B cell (primary cell): ENCODE results near the gene CILP.

Experiments used
- EZH2 ChIP-seq: IDR thresholded peaks from 2 replicates; pipeline ENCODE4 v1.6.1; 2012; ENCODE audit warnings: borderline replicate concordance, low read depth, mild to moderate bottlenecking, moderate library complexity, low read length; ENCODE audit not compliant: insufficient read depth, poor library complexity, severe bottlenecking
- TF ChIP-seq, protein P1 (sequence below): fragments of 200-600 bp; IDR thresholded peaks from one replicate; pipeline ENCODE4 v1.8.0; 2022; ENCODE audit warnings: antibody characterized with exemption, mild to moderate bottlenecking

DNA sequence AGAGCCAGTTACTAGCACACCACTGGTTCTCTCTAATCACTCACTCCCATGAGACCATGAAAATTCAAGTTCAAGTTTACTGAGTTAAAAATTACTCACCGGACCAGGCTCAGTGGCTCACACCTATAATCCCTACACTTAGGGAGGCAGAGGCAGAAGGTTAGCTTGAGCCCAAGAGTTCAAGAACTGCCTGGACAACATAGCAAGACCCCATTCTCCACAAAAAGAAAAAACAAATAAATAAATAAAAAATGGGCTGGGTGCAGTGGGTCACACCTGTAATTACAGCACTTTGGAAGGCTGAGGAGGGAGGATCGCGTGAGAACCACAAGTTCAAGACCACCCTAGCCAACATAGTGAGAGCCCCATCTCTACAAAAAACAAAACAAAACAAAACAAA is 21.2 kb upstream of the CILP start:
- TF ChIP-seq, protein P1, sequence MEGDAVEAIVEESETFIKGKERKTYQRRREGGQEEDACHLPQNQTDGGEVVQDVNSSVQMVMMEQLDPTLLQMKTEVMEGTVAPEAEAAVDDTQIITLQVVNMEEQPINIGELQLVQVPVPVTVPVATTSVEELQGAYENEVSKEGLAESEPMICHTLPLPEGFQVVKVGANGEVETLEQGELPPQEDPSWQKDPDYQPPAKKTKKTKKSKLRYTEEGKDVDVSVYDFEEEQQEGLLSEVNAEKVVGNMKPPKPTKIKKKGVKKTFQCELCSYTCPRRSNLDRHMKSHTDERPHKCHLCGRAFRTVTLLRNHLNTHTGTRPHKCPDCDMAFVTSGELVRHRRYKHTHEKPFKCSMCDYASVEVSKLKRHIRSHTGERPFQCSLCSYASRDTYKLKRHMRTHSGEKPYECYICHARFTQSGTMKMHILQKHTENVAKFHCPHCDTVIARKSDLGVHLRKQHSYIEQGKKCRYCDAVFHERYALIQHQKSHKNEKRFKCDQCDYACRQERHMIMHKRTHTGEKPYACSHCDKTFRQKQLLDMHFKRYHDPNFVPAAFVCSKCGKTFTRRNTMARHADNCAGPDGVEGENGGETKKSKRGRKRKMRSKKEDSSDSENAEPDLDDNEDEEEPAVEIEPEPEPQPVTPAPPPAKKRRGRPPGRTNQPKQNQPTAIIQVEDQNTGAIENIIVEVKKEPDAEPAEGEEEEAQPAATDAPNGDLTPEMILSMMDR, result no peak
- no peak for TF ChIP-seq EZH2
